NCI-H2196 (cell line): ENCODE results near the gene SPATA4.

Experiments
- DNase-seq: peaks from one replicate; lab custom pipeline; 2025; ENCODE audit not compliant: unreplicated experiment; lab: John Stamatoyannopoulos, UW

The SPATA4 gene

GRCh38 chr4:176189891-176190795, 5.2 kb downstream of the SPATA4 start:
- DNase-seq = no peak

- no peak for DNase-seq
Observed at GRCh38 chr4:176188654-176189053, 6.7 kb downstream of the SPATA4 start.

GRCh38 chr4:176187624-176188023, 7.8 kb downstream of the SPATA4 start:
- no peak for DNase-seq

GRCh38 chr4:176186671-176187395, 8.6 kb downstream of the SPATA4 start:
- DNase-seq = no peak

- DNase-seq = no peak
Observed at GRCh38 chr4:176186067-176186466, 9.3 kb downstream of the SPATA4 start.

DNA sequence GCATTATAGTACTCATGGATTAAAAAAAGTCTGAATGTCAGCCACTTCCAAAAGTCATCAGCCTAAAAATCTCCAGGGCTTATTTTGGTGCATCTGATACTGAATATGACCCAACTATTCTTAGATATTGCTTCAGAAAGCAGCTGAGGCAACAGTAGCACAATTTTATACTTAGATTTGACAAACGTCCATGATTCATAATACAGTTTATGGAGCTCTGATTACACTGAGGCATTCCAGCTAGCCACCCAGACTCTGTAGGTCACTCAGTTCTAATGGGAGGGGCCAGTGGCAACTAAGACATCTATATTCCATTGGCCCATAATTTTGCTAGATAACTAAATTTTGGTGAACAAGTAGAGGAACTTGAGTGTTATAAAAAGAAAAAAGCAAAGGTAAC, 10.3 kb downstream of the SPATA4 start:
- no peak for DNase-seq

DNA sequence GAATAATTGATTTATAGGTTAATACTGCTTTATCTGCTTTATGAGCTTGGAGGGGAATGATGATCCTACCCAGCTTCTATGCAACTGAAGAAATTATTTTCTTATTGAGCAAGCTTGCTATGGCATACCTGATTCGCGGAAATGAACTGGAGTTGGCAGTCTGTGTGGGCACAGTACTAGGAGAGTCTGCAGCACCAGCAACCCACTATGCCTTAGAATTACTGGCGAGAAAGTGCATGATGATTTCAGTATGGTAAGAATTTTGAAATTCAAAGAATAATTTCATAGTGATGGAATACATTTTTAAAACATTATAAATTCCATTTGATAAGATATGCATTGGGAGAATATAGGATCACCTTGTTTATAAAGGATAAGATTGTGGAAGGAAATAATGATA, 32.3 kb downstream of the SPATA4 start:
- DNase-seq = no peak

GRCh38 chr4:176156656-176157055, 38.7 kb downstream of the SPATA4 start:
- DNase-seq = no peak

GRCh38 chr4:176153124-176153523, 42.3 kb downstream of the SPATA4 start:
- DNase-seq = no peak

DNA sequence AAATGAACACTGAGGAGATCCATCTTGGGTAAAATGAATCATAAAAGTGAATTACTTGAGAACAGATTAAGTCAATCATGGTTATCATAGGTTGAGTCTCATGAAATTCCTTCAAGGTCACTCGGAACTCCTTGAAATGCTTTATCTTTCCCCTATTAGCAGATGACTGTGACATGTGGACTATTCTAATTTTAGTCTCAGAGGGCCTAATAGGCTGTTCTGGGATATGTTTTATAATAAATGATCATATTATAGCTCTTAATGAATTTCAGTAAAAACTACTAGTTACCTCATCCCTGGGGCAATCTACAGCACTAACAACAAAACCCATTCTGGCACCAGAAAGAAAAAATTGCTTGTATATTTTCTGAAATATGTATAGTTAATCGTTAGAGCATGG, 44.7 kb downstream of the SPATA4 start:
- DNase-seq = no peak

DNA sequence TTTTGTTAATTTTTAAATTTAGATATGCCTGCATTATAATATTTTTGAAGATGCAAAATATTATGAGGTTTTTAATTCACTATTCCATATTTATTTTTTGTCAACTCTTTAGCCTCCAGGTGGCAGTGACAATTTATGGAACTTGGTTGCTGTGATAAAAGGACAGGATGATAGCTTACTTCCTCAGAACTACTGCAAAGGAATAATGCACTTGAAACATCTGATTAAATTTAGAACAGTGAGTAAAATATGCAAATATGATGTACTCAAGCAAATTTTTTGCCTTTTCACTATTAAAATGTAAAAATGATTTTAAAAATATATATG, 45.1 kb downstream of the SPATA4 start:
- peak; percentile 0 for DNase-seq

DNA sequence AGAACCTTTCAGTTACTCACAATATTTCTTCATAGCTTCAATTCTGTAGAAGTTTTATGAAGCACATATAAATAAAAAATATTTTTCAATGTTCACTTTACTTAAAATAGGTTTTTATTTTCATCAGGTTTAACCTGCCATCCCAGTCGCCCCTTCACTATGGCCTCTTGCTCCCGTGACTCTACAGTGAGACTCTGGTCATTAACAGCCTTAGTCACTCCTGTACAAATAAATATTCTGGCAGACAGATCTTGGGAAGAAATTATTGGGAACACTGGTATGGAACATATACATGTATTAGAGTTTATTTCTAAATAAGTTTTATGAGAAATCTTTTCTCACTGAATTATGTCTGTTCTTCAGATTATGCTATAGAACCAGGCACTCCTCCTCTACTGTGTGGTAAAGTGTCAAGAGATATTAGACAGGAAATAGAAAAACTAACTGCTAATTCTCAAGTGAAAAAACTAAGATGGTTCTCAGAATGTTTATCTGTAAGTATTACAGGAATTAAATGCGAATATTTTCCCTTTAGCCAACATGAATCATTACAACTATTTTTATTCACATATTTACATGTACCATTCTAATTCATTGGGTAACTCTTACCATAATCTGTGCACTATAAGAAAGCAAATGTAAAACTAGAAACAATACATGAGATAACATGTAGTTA, 45.6 kb downstream of the SPATA4 start:
- no peak for DNase-seq

GRCh38 chr4:176142253-176142652, 53.1 kb downstream of the SPATA4 start:
- no peak for DNase-seq

DNA sequence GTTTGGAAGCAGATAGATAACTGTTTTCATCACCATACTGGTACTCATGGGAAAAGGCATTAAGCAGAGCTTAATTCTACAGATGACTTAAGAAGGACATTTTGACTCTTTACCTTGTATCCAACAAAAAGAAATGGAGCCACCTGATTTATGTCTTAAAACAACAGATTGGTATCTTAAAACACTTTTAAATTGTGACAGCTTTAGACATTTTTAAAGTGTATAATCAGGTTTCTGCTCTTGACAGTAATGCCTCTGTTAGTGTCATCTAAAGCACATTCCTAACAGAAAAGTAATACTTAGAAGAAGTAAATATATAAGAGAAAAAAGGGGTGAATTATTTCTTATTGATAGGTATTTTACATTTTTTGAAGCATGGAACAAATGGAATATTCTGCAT, 55.9 kb downstream of the SPATA4 start:
- DNase-seq = no peak

DNA sequence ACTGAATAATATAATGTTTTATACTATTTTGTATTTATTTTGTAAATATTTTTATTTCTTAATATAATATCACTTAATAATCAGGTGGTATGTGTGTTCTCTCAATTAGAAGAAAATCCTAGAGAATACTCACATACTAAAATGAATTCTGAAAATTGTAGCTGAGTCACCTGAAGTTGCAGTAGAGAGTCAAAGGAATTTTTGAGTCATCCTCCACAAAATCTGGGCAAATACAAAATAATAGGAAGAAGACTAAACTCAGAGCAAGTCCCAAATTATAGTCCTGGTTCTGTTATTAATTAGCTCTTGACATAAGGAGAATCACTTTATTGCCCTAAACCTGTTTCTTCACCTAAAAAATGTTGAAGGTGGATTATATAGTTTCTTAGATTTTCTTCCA, 57.8 kb downstream of the SPATA4 start:
- no peak for DNase-seq

GRCh38 chr4:176134670-176135069, 60.7 kb downstream of the SPATA4 start:
- no peak for DNase-seq
